HL-60/S4 treated with retinoic acid at 250 ng/mL for 4 days and 3 days (cell line): ENCODE measurements around the gene DACT1.

Experiments
- in situ Hi-C: fragments of 300-500 bp; cut with MboI; formaldehyde crosslinking; loops from 2 replicates; pipeline ENCODE4 v1.7.0; 2022; ENCODE audit warnings: low sequenced_read_pairs

DACT1 gene

DNA sequence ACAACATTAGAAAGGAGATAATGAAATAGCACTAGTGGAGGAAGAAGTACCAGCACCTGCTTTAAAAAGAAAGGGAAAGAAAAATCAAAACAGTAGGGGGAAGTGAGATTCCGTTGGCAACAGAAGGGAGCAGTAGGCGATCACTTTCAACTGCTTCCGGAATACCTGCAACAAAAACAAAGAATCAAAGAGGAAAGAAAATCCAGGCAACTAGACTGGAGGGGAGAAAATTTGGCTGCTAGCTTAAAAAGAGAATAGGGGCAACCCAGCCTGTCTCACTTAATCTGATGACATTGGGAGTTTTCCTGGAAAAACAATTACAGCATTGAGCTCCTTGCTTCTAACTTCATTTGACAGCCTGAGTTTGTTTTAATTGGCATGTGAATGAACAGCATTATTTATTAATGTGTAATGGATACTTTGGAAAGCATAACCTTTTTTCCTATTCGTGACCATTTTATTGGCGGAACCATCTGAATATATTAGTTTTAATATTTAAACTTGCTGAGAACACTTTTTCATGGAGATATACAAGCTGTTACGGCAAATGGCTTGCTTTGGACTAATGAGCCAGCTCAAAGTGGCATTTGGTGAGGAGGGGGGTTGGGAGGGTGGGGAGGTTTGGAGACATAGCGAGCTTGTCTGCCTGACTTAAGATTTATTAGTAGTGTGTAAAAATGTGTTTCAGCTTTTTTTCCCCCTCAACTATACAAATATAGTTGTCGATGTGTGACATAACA is 2.5 kb upstream of the DACT1 start:
- in situ Hi-C loops = no loop called here

- in situ Hi-C loops = no loop called here
These were observed 1.6 kb upstream of the DACT1 start for GRCh38 chr14:58636129-58636528.

GRCh38 chr14:58637040-58637390 is 747 bp upstream of the DACT1 start:
- in situ Hi-C loops = no loop called here

DNA sequence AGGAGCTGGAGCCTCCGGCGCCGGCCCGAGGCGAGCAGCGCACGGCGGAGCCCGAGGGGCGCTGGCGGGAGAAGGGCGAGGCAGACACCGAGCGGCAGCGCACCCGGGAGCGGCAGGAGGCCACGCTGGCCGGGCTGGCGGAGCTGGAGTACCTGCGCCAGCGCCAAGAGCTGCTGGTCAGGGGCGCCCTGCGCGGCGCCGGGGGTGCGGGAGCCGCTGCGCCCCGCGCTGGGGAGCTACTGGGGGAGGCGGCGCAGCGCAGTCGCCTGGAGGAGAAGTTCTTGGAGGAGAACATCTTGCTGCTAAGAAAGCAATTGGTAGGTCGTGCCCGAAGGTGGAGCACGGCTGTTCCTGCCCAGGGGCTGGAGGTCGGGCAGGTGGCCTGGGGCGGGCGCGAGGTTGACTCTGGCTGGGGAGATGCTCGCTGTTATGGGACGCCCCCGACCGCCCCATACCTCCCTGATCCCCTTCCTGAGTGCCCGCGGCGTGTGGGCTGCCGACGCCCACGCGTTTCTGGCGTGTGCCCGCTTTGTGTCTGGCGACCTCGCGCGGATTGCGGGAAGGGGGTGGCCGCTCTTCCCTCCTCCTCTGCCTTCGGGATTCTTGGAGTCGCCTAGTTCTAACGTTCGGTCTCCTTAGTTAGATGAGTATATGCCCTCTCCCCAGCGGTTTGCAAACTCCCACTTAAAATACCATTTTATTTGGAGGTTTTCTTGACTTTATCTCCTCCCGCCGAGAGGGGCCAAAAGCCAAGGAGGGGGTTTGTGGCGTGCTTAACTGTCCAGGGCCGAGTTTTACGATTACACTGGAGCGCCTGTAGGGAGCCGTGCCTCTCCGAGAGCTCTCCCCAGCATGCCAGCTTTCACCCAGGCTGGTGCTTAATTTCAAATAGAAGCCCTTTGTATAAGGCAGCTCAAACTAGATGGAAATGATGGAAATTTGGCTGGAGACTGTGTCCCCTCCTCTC is 752 bp downstream of the DACT1 start:
- in situ Hi-C loops = no loop called here

DNA sequence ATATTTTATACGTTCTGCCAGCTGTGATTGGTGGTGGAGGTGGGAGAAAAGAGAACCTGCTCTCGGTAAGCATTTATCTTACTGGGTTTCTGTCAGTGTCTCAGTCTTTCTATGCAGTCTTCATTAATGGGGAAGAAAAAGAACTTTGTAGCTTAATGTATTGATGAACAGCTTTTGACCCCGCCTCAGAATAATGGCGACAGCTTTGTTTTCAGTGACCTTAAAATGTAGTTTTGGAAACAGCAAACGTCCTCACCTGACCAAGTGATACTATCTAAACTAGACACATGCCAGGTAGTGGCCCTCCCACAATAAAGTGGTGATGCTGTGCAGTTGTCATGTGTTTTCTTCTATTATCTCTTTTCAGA is 1.4 kb downstream of the DACT1 start:
- in situ Hi-C loops = no loop called here

DNA sequence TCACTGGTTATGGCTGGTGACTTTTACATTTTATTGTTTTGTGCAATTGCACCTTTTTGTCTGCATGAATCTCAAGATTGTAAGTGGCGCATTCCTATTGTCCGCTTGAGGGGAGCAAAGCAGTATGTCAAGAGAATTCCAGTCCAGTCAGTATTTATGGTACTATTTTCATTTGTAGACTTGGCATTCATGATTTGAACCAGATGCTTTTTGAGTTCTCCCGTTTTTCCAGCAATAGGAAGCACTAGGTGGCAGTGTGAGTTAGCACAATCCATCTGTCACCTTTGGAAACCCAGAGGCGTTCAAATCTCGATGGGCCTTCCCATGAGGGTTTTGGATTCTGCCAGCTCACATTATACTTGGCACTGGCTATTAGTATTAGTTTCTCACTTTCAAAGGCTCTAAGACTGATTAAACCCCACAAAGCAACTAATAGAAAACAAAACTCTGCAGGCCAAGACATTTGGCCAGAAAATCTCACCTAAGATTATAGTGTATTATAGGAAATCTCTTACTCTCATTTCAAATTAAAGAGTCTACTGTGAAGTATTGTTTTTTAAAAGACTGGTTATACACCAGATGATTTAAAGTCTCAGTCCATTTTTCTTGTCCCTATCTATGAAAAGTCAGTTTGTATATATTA is 2.2 kb downstream of the DACT1 start:
- in situ Hi-C loops = no loop called here

GRCh38 chr14:58640959-58641358 is 3.2 kb downstream of the DACT1 start:
- in situ Hi-C loops = no loop called here

DNA sequence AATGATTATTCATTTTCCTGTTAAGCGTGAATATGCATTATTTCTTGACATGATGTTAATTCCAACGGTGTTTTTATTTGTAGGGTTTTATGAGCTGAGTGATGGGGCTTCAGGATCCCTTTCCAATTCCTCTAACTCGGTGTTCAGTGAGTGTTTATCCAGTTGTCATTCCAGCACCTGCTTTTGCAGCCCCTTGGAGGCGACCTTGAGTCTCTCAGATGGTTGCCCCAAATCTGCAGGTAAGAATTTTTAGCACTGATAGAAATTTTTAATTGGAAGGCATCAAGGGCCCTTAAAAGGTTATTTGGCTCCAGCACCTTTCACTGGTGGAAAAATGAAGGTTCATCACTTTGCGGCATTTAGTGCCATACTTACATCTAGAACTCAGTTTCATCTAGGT is 3.7 kb downstream of the DACT1 start:
- in situ Hi-C loops = no loop called here

DNA sequence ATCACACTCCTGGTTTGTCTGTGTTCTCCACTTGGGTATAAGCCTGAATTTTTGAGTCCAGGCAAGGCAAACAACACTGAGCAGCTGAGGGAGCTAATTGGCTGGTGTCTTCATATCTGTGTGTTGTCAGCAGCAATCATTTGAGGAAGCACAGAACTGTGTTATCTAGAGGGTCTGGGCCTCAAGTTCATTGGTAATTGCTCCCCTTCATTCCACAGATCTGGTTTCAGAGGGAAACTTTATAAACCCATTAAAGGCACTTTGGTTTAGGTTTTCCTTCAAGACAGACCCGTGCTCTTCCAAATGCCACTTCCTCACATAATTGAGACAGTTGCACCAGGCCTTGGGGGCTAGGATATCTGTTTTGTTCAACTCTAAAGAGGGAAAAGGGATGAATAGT is 5.6 kb downstream of the DACT1 start:
- in situ Hi-C loops = no loop called here

GRCh38 chr14:58645641-58646040 is 7.9 kb downstream of the DACT1 start:
- in situ Hi-C loops = no loop called here

DNA sequence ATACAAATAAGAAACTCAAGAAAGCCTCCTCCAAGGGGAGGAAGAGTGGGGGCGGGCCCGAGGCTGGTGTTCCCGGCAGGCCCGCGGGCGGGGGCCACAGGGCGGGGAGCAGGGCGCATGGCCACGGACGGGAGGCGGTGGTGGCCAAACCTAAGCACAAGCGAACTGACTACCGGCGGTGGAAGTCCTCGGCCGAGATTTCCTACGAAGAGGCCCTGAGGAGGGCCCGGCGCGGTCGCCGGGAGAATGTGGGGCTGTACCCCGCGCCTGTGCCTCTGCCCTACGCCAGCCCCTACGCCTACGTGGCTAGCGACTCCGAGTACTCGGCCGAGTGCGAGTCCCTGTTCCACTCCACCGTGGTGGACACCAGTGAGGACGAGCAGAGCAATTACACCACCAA is 8.7 kb downstream of the DACT1 start:
- in situ Hi-C loops = no loop called here

DNA sequence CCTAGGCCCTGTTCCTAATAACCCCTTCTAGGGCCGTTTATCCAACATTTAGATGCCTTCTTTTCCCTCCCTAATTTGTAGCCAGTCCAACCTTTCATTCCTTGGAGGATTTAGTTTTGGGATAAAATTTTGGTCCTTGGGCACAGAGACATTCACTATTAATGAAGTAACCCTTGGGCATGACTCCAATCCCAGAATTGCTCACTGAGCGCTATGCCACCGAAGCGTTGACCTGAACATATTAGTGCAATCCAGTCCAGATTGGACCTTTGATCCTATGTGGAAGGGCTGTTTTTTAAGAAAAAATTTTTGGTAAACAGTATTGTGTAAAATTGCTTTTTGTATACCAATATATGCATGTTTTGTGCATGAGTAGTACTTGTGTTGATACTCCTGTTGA is 10.0 kb downstream of the DACT1 start:
- in situ Hi-C loops = no loop called here

- in situ Hi-C loops = no loop called here
These were observed 13.1 kb downstream of the DACT1 start for GRCh38 chr14:58650857-58651256.

DNA sequence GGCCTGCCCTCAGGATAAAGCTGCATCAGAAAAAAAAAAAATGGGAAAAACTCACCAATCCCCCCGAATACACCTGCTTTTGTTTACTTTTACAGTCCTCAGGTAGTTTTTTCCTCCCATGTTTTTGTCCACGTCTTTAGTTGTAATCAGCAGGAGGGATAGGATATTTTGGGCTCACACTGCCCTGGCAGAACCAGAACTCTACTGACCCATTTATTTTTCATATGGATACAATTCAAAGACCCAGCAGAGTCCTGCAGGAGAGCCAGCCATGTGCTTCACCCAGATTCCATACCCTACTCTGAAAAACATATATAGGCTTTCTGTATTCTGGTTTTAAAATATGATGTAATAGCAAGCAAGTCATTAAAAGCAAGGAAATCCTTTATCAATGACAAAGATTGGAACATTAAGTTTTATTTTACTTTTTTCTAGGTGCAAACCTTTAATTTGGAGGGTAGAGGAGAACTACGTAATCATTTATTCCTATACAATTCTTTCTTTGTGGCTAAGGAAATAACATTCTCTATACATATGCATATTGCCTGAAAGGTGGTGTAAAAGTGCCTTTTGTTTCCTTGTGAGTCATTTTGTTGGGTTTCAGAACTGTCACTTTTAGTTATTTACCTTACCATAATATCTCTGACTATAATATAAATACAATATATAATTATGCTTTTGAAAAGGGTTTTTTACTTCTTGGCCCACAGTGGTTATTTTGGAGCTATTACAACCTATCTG is 19.1 kb downstream of the DACT1 start:
- in situ Hi-C loops = no loop called here

- in situ Hi-C loops = no loop called here
These were observed 21.3 kb downstream of the DACT1 start for GRCh38 chr14:58659061-58659460.

- in situ Hi-C loops = no loop called here
These were observed 22.1 kb downstream of the DACT1 start for GRCh38 chr14:58659846-58660245.

GRCh38 chr14:58660407-58660806 is 22.6 kb downstream of the DACT1 start:
- in situ Hi-C loops = no loop called here

GRCh38 chr14:58662018-58662417 is 24.3 kb downstream of the DACT1 start:
- in situ Hi-C loops = no loop called here

DNA sequence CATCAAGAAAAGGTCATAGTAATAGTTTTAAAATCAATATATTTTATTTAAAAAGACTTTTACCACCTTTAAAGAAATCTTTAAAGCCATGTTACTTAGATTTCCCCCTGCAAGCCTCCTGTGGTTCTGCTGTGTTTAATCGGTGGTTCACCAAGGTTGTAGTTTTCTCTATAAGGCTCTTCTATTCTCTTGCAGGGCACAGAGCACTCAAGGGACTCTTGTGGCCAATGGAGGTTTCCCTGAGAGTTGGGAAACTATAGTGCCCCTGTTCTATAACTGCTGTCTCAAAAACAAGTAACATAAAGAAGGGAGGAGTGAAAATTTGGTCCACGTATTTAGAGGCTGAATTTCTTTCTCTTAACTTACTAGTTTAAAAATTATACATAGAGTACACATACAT is 25.0 kb downstream of the DACT1 start:
- in situ Hi-C loops = no loop called here

DNA sequence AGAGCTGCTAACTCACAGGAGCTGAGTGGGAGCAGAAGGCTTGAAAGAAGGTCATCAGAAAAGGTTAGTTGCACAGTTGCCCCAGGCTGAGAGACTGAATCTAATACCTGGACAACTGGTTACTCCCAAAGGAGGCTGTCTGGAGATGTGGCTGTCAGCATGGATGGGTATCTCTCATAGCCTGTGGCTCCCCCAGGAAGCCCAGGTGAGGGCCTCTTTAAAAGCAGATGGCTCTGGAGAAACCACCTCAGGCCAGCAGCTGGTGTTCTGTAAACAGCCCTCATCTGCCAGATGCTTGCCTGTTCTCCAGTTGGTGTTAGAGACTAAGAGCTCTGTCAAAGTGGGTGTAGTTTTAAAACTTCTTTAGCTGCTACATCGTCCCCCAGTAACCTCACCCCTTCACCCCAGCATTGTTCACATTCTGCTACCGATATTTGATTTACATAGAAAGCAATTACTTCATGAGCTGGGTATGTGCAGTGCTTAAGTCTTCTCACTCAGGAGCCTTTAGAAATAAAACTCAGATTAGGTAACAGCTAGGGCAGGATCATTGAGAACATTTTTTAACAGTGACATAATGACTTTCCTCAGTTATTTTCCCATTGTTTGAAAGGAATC is 25.8 kb downstream of the DACT1 start:
- in situ Hi-C loops = no loop called here
